Activated CD8-positive, alpha-beta T cell treated with anti-CD3 and anti-CD28 coated beads, Interleukin-2, amount 10 ng/mL, durations not matched to agents 7 days and 5 days (primary cell): ENCODE measurements around the gene NBPF1. TPM values are rescaled to one million over a fixed set of nuclear protein-coding genes. Genes with fewer than 3 reads are reported as not detected.
"Not testable (repeated sequence)": the region's sequence is repeated elsewhere in the genome, so short reads cannot be mapped to it uniquely, and the experiment has no call there.

Experiments used
- ATAC-seq: fragments of 150-1000 bp; cut with Tn5 transposase; one replicate; pipeline ENCODE4 v1.10.0; 2021; ENCODE audit warnings: moderate library complexity
- CTCF ChIA-PET: fragments of 350-600 bp; sonication (Branson Sonifier 250); formaldehyde crosslinking; loops from one replicate; lab custom pipeline; 2021; ENCODE audit warnings: antibody characterized with exemption; lab: Charles Lee
- POLR2A ChIA-PET: fragments of 350-600 bp; sonication (Branson Sonifier 250); formaldehyde crosslinking; loops from one replicate; lab custom pipeline; 2021; ENCODE audit warnings: antibody characterized with exemption; lab: Charles Lee
- DNase-seq: peaks from one replicate; pipeline ENCODE4 v3.0.0-alpha.2; 2020
- H3K27ac Mint-ChIP-seq: one replicate; pipeline ENCODE4 v1.8.0; 2021; ENCODE audit warnings: mild to moderate bottlenecking, mixed read lengths
- H3K27me3 Mint-ChIP-seq: one replicate; pipeline ENCODE4 v1.8.0; 2021; ENCODE audit warnings: low read depth, mixed read lengths
- H3K36me3 Mint-ChIP-seq: one replicate; pipeline ENCODE4 v1.8.0; 2021; ENCODE audit warnings: low read depth, mixed read lengths
- H3K4me1 Mint-ChIP-seq: one replicate; pipeline ENCODE4 v1.8.0; 2021; ENCODE audit warnings: low read depth, mixed read lengths
- H3K4me3 Mint-ChIP-seq: one replicate; pipeline ENCODE4 v1.8.0; 2021; ENCODE audit warnings: mild to moderate bottlenecking, mixed read lengths
- H3K9me3 Mint-ChIP-seq: one replicate; pipeline ENCODE4 v1.8.0; 2022; ENCODE audit warnings: mixed read lengths; ENCODE audit not compliant: insufficient read depth
- total RNA-seq, 2 experiments: library from RNA; stranded (reverse); gene quantifications; one replicate each; pipeline ENCODE4 v1.2.3, GENCODE V29; 2021

The NBPF1 gene
- total RNA-seq, 2 experiments from 2014 or later: 1.5 to 2.2 TPM

- not testable (repeated sequence) for H3K9me3 Mint-ChIP-seq, H3K27me3 Mint-ChIP-seq, DNase-seq, H3K4me3 Mint-ChIP-seq, H3K27ac Mint-ChIP-seq, H3K4me1 Mint-ChIP-seq, ATAC-seq
- peaks cover 23% of the 10 kb centered on the region for H3K36me3 Mint-ChIP-seq
- ChIA-PET POLR2A (interaction anchor here (0.7 kb wide), 1 partner anchor 273 kb away, joined by 3 read pairs; no protein-coding TSS in a partner anchor), CTCF (interaction anchor here (2.2 kb wide), 1 partner anchor 17 kb away, joined by 13 read pairs; no protein-coding TSS in a partner anchor)
Observed at GRCh38 chr1:16626409-16626983, 13.1 kb upstream of the NBPF1 start.

- DNase-seq: no peak
- POLR2A ChIA-PET: interaction anchor here (1.1 kb wide), 1 partner anchor 19 kb away, joined by 4 read pairs; no protein-coding TSS in a partner anchor
- peaks cover 19% of the 10 kb centered on the region for H3K36me3 Mint-ChIP-seq
Observed at GRCh38 chr1:16625497-16626408, 12.4 kb upstream of the NBPF1 start.

DNA sequence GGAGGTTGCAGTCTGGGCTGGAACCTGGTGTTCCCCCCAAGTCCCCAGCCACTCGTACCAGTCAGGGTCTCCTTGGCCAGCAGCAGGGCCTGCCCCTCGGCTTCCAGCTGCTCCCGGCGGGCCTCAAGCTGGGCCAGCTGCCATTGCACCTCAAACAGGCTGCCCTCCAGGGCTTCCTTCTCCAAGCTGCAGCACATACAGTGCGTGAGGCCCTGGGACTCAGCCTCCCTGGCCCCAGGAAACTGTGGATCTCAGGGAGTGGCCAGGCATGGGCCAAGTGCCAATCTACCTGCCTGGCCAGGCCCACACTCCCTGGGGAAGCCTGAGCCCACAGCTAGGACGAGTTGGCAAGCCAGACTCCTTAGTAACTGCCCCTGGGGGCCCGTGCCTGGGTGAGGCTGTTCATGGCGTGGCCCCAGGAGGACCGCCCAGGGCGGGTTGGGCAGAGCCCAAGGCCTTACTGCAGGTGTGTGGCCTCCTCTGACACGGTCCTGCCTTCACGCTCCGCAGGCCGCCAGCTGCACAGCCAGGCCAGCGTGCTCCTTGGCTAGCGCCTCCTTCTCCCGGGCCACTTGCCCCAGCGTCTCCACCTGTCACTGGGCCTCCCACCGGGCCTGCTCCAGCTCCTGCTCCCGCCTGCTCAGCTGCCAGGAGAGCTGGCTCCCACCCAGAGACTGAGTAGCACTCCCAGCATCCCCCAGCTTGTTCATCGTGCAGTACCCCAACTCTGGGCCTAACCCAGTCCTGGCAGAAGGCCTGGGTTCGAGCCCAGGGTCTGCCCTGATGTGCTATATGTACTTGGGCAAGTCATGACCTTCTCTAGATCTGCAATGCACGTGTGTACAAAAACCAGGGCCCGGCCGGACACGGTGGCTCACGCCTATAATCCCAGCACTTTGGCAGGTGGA lies 10.7 kb upstream of the NBPF1 start:
- DNase-seq, H3K9me3 Mint-ChIP-seq, H3K36me3 Mint-ChIP-seq, ATAC-seq, H3K27ac Mint-ChIP-seq, H3K4me1 Mint-ChIP-seq, H3K4me3 Mint-ChIP-seq, H3K27me3 Mint-ChIP-seq: not testable (repeated sequence)
- CTCF ChIA-PET: interaction anchor here (0.7 to 3.4 kb wide), 9 partner anchors 8 to 328 kb away, joined by 3 to 13 read pairs (median 5); no protein-coding TSS in a partner anchor
- POLR2A ChIA-PET: interaction anchor here (0.8 kb wide), 1 partner anchor 272 kb away, joined by 3 read pairs; the partner anchor contains the start of gene RNU1-2

More at GRCh38 chr1:16625497-16626408, 12.4 kb upstream of the NBPF1 start:
- CTCF ChIA-PET: interaction anchor here (1.2 to 2.2 kb wide), 6 partner anchors 9 to 327 kb away, joined by 3 to 13 read pairs (median 6); no protein-coding TSS in a partner anchor
- Mint-ChIP-seq H3K27me3 (no peaks in the 10 kb centered on the region), H3K27ac (no peak overlapping the region), H3K4me3 (no peak overlapping the region), H3K4me1 (peaks cover 8% of the 10 kb centered on the region), H3K9me3 (no peaks in the 10 kb centered on the region)
- no peak for ATAC-seq

DNA sequence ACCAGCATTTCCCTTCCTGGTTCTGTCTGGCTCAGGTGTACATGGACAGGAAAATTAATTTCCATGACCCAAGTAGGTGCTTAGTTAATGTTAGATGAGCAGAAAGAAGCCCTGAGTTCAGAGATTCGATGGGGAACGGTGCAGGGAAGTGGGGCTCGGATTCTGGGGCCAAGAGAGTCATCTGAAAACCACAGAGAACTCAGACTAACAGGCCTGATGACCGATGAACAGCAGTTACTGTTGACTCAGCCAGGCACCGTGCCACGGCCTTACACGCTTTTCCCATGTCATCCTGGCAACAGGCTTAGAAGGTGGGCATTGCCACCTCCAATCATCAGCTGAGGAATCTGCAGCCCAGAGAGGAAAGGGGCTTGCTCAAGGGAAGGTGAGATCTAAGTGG lies 10.0 kb upstream of the NBPF1 start:
- H3K9me3 Mint-ChIP-seq, H3K4me1 Mint-ChIP-seq, DNase-seq, ATAC-seq, H3K27ac Mint-ChIP-seq, H3K27me3 Mint-ChIP-seq, H3K4me3 Mint-ChIP-seq, POLR2A ChIA-PET, H3K36me3 Mint-ChIP-seq: not testable (repeated sequence)
- CTCF ChIA-PET: interaction anchor here (3.4 kb wide), 1 partner anchor 21 kb away, joined by 13 read pairs; no protein-coding TSS in a partner anchor

DNA sequence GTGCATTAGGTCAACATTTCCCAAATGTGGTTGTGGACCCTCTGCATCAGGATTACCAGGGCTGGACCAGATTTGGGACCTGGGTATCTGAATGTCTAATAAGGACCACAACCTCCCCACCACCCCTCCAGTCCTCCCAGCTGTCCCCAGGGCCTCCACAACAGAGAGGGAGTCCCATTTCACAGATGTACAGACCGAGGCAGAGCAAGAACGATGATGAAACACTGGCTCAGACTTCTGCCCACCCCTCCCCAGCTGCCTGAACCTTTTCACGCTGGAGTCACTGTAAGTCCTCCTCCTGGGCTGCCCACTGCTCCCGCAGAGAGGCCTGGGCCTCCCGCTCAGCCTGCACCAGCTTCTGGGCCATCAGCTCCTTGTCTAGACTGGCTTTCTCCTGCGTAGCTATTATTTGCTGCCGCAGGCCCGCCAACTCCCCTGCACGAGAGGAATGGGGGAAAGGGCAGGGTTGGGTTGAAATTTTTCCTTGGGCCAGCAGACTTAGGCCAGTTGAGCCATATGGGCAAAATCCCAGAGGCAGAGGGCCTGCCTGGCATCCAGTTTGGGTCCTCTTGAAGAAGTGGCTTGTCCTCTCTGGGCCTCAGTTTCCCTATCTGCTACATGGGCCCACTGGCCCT lies 8.4 kb upstream of the NBPF1 start:
- H3K36me3 Mint-ChIP-seq, H3K4me1 Mint-ChIP-seq, H3K9me3 Mint-ChIP-seq, H3K27ac Mint-ChIP-seq, H3K4me3 Mint-ChIP-seq, H3K27me3 Mint-ChIP-seq, ATAC-seq, POLR2A ChIA-PET, DNase-seq: not testable (repeated sequence)
- CTCF ChIA-PET: interaction anchor here (0.9 to 3.4 kb wide), 6 partner anchors 10 to 340 kb away, joined by 3 to 14 read pairs (median 7); no protein-coding TSS in a partner anchor

GRCh38 chr1:16621300-16621658 lies 7.9 kb upstream of the NBPF1 start:
- POLR2A ChIA-PET: interaction anchor here (1.0 kb wide), 1 partner anchor 180 kb away, joined by 4 read pairs; the partner anchor contains the start of gene NECAP2
- DNase-seq (no peak), ATAC-seq (no peak)
- H3K9me3 Mint-ChIP-seq: no peaks in the 10 kb centered on the region
- no peak overlapping the region for H3K4me3 Mint-ChIP-seq
- CTCF ChIA-PET: interaction anchor here (0.7 to 3.4 kb wide), 13 partner anchors 9 to 425 kb away, joined by 3 to 15 read pairs (median 5); no protein-coding TSS in a partner anchor
- peaks cover 4% of the 10 kb centered on the region for H3K36me3 Mint-ChIP-seq
- H3K4me1 Mint-ChIP-seq: no peaks in the 10 kb centered on the region
- H3K27ac Mint-ChIP-seq: no peak overlapping the region
- H3K27me3 Mint-ChIP-seq: no peaks in the 10 kb centered on the region

GRCh38 chr1:16619803-16620501 lies 6.6 kb upstream of the NBPF1 start:
- H3K4me3 Mint-ChIP-seq, H3K4me1 Mint-ChIP-seq, POLR2A ChIA-PET, DNase-seq, H3K36me3 Mint-ChIP-seq, H3K27me3 Mint-ChIP-seq, H3K9me3 Mint-ChIP-seq, ATAC-seq, H3K27ac Mint-ChIP-seq: not testable (repeated sequence)
- CTCF ChIA-PET: interaction anchor here (0.8 to 2.9 kb wide), 5 partner anchors 8 to 426 kb away, joined by 3 to 14 read pairs (median 5); no protein-coding TSS in a partner anchor

DNA sequence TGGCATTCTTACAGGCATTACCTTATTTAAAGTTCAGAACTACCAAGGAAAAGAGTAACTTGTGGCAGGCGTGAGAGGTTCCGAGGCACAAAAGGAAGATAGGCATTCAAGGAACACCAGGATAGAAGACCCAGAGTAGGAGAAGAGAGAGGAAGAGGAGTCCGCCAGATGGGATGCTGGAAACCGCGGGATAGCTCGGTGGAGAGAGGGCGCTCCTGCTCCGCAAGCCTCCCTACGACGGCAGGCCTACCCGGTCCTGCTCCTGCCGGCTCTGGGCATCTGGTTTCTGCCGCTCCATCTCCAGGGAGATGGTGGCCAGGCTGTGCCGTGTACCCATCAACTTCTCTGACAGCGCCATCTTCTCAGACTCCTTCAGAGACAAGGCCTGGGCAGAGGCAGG lies 5.4 kb upstream of the NBPF1 start:
- no peak for DNase-seq
- Mint-ChIP-seq H3K4me1 (no peaks in the 10 kb centered on the region), H3K27ac (no peak overlapping the region), H3K9me3 (no peaks in the 10 kb centered on the region), H3K27me3 (no peaks in the 10 kb centered on the region), H3K4me3 (no peak overlapping the region), H3K36me3 (no peaks in the 10 kb centered on the region)
- ATAC-seq: no peak
- ChIA-PET POLR2A (interaction anchor here (0.7 kb wide), 1 partner anchor 83 kb away, joined by 3 read pairs; no protein-coding TSS in a partner anchor), CTCF (interaction anchor here (1.1 to 1.4 kb wide), 2 partner anchors 10 to 333 kb away, joined by 3 to 8 read pairs; no protein-coding TSS in a partner anchor)

DNA sequence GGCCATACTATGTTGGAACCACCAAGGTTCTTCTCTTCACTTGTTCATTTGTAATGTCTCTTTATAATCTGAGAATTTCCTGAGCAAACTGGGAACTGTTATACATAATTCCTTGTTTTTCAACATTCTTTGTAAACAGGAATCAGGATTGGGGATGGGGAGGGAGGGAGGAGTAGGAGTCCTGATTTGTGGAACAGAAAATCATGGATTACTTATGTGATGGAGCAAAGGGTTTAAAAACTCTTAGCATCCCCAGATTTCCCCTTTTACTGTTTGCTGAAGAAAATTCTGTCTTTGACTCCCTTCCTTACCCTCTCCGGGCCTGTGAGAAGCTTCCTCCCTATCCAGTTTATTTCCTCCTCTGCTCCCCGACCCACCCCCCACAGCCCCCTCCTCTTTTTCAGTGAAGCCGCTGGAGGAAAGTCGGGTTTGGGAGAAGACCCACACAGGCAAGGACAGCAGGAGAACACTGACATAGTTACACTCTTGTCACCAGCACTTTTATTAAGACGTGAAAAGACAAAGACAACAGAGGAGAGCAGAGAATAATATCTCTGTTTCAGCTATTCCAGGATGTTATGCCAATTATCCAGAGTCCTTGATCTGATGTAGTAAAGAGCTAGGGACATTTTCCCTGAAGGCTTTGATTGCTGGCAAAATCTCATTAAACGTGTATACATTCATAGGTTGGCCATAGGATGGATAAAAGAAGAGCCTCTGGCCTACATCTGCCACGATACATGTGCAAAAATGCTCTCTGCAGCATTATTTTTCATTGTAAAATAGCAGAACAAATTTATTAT lies 4.6 kb upstream of the NBPF1 start:
- Mint-ChIP-seq H3K9me3 (no peaks in the 10 kb centered on the region), H3K27ac (no peak overlapping the region), H3K36me3 (no peaks in the 10 kb centered on the region), H3K4me1 (no peaks in the 10 kb centered on the region), H3K4me3 (no peak overlapping the region), H3K27me3 (no peaks in the 10 kb centered on the region)
- DNase-seq (no peak), ATAC-seq (no peak)
- ChIA-PET CTCF (interaction anchor here (1.1 to 1.4 kb wide), 2 partner anchors 9 to 334 kb away, joined by 3 to 8 read pairs; no protein-coding TSS in a partner anchor), POLR2A (interaction anchor here (0.7 kb wide), 1 partner anchor 84 kb away, joined by 3 read pairs; no protein-coding TSS in a partner anchor)
